Inflammatory macrophage (primary cell): ENCODE measurements around the gene DSP.

Experiments used
- DNase-seq, 2 donors: peaks; one replicate each; pipeline ENCODE4 v3.0.0-alpha.2; 2020 to 2022

DSP gene

GRCh38 chr6:7594579-7595125, 53.2 kb downstream of the DSP start:
- no peak for DNase-seq

- no peak for DNase-seq
Measured at GRCh38 chr6:7604003-7604402, 62.5 kb downstream of the DSP start.

- DNase-seq, result no peak
Measured at GRCh38 chr6:7604506-7604905, 63.0 kb downstream of the DSP start.

- DNase-seq, result peak; percentile 70 to 73
Measured at GRCh38 chr6:7615611-7616383, 74.3 kb downstream of the DSP start.

- peak; percentile 96 to 97 for DNase-seq
Measured at GRCh38 chr6:7617801-7618764, 76.6 kb downstream of the DSP start.

GRCh38 chr6:7621761-7622160, 80.3 kb downstream of the DSP start:
- no peak for DNase-seq

- peak; percentile 68 to 69 for DNase-seq
Measured at GRCh38 chr6:7624796-7625710, 83.6 kb downstream of the DSP start.

- DNase-seq, result no peak
Measured at GRCh38 chr6:7628479-7628878, 87.0 kb downstream of the DSP start.

GRCh38 chr6:7628909-7629308, 87.4 kb downstream of the DSP start:
- no peak for DNase-seq

GRCh38 chr6:7629321-7629720, 87.8 kb downstream of the DSP start:
- no peak for DNase-seq

GRCh38 chr6:7630792-7631191, 89.3 kb downstream of the DSP start:
- no peak for DNase-seq

GRCh38 chr6:7631466-7631865, 90.0 kb downstream of the DSP start:
- DNase-seq, result no peak

- no peak for DNase-seq
Measured at GRCh38 chr6:7632501-7633290, 91.2 kb downstream of the DSP start.

GRCh38 chr6:7633361-7633760, 91.9 kb downstream of the DSP start:
- DNase-seq, result no peak

- DNase-seq, result peak in 1 of 2 donors; percentile 41
Measured at GRCh38 chr6:7636151-7636550, 94.7 kb downstream of the DSP start.
